H1 (cell line): Measurements from ENCODE around the gene GLTPD2. TPM values are rescaled to one million over a fixed set of nuclear protein-coding genes. Genes with fewer than 3 reads are reported as not detected.
A peak's percentile ranks its signal among the peaks of the same experiment; 100 is the strongest.

Experiments
- CTCF ChIA-PET: fragments of 300-600 bp; sonication (Branson Sonifier 250); formaldehyde crosslinking; loops from one replicate; lab custom pipeline; 2021; ENCODE audit not compliant: partially characterized antibody; lab: Charles Lee
- POLR2A ChIA-PET: fragments of 300-600 bp; sonication (Branson Sonifier 250); formaldehyde crosslinking; loops from one replicate; lab custom pipeline; 2021; ENCODE audit warnings: inconsistent platforms; ENCODE audit not compliant: partially characterized antibody; lab: Charles Lee
- DNase-seq, 2 experiments: peaks; one replicate each; pipeline versions ENCODE4 v3.0.0 to v3.0.0-alpha.2; 2010 to 2022; ENCODE audit warnings: low spot score in 2 of 2, low read depth in 1 of 2, mixed read lengths in 1 of 2
- FAIRE-seq: peaks from 2 replicates; lab custom pipeline; 2011; peaks lifted over from hg19 to GRCh38; lab: Jason Lieb, UNC
- H2AFZ ChIP-seq: 2 replicates; pipeline ENCODE4 v1.8.1; 2012; ENCODE audit warnings: low read length, inconsistent platforms
- H2AK5ac ChIP-seq: 2 replicates; pipeline ENCODE4 v1.6.1; 2013; ENCODE audit warnings: low read depth, low read length
- H2BK120ac ChIP-seq: replicated peaks from 2 replicates; pipeline ENCODE3; 2013; ENCODE audit warnings: low read depth, low read length, inconsistent platforms
- H2BK12ac ChIP-seq: 2 replicates; pipeline ENCODE4 v1.6.1; 2013; ENCODE audit warnings: low read depth, low read length
- H2BK15ac ChIP-seq: 2 replicates; pipeline ENCODE4 v1.6.1; 2013; ENCODE audit warnings: low read length
- H2BK20ac ChIP-seq: 2 replicates; pipeline ENCODE4 v1.6.1; 2013; ENCODE audit warnings: low read length
- H2BK5ac ChIP-seq: 2 replicates; pipeline ENCODE4 v1.6.1; 2013; ENCODE audit warnings: low read depth, low read length
- H3K14ac ChIP-seq: 2 replicates; pipeline ENCODE4 v1.6.1; 2013; ENCODE audit warnings: inconsistent platforms; ENCODE audit not compliant: insufficient read length
- H3K18ac ChIP-seq: 2 replicates; pipeline ENCODE4 v1.6.1; 2013; ENCODE audit warnings: low read length; ENCODE audit errors: extremely low read depth
- H3K23ac ChIP-seq: 2 replicates; pipeline ENCODE4 v1.6.1; 2013; ENCODE audit warnings: inconsistent platforms; ENCODE audit not compliant: insufficient read length
- H3K23me2 ChIP-seq: 2 replicates; pipeline ENCODE4 v1.6.1; 2013; ENCODE audit warnings: low read depth, low read length
- H3K27ac ChIP-seq: 2 replicates; pipeline ENCODE4 v1.6.1; 2011; ENCODE audit warnings: low read depth, low read length, inconsistent platforms
- H3K27me3 ChIP-seq, 4 experiments: replicated peaks in 1 of 4; 1 replicate in 1 of 4; 2 replicates in 3 of 4; pipeline versions ENCODE4 v1.6.1 to v1.8.1; 2011 to 2013; ENCODE audit warnings: low read length in 3 of 4, mild to moderate bottlenecking in 3 of 4, inconsistent platforms in 2 of 4, mixed read lengths in 2 of 4, moderate library complexity in 1 of 4; ENCODE audit not compliant: control insufficient read depth in 3 of 4, insufficient read depth in 3 of 4; ENCODE audit errors: extremely low read depth in 1 of 4
- H3K36me3 ChIP-seq, 4 experiments: 2 replicates each; pipeline versions ENCODE4 v1.6.1 to v1.8.1; 2011 to 2013; ENCODE audit warnings: mild to moderate bottlenecking in 4 of 4, low read length in 3 of 4, moderate library complexity in 2 of 4, control low read depth in 1 of 4, inconsistent platforms in 1 of 4; ENCODE audit not compliant: insufficient read depth in 4 of 4, control insufficient read depth in 2 of 4
- H3K4ac ChIP-seq: replicated peaks from 2 replicates; pipeline ENCODE3; 2013; ENCODE audit warnings: low read length, low read depth, mixed read lengths, inconsistent platforms; ENCODE audit not compliant: insufficient read length
- H3K4me1 ChIP-seq, 4 experiments: replicated peaks in 1 of 4; 1 replicate in 1 of 4; 2 replicates in 3 of 4; pipeline versions ENCODE4 v1.6.1 to v1.8.1; 2011 to 2013; ENCODE audit warnings: low read length in 3 of 4, inconsistent platforms in 2 of 4, mixed read lengths in 1 of 4; ENCODE audit not compliant: insufficient read depth in 4 of 4, control insufficient read depth in 3 of 4
- H3K4me2 ChIP-seq, 2 experiments: 2 replicates each; pipeline versions ENCODE4 v1.6.1 to v1.8.1; 2011 to 2013; ENCODE audit warnings: low read depth in 2 of 2, low read length in 2 of 2, control low read depth in 1 of 2, inconsistent platforms in 1 of 2, mild to moderate bottlenecking in 1 of 2; ENCODE audit not compliant: insufficient read depth in 1 of 2
- H3K4me3 ChIP-seq, 4 experiments: fragments of 200-600, 300-600 bp in 1 of 4; sonication (generic), shearing (Covaris generic), sonication (Bioruptor Twin) in 1 of 4; 2 replicates each; pipeline versions ENCODE4 v1.5.1 to v1.8.1; 2011 to 2016; ENCODE audit warnings: low read length in 4 of 4, low read depth in 3 of 4, control low read depth in 2 of 4, inconsistent platforms in 2 of 4, mild to moderate bottlenecking in 2 of 4, mixed read lengths in 1 of 4, moderate library complexity in 1 of 4; ENCODE audit not compliant: insufficient read depth in 2 of 4; ENCODE audit errors: extremely low read depth in 1 of 4
- H3K56ac ChIP-seq: replicated peaks from 2 replicates; pipeline ENCODE3; 2013; ENCODE audit warnings: low read depth, mild to moderate bottlenecking, mixed read lengths, low read length, inconsistent platforms; ENCODE audit not compliant: insufficient read length
- H3K79me1 ChIP-seq: 2 replicates; pipeline ENCODE4 v1.6.1; 2013; ENCODE audit warnings: low read depth, low read length, control low read depth
- H3K79me2 ChIP-seq, 2 experiments: 2 replicates each; pipeline versions ENCODE4 v1.6.1 to v1.8.1; 2012 to 2013; ENCODE audit warnings: low read length in 2 of 2, mild to moderate bottlenecking in 2 of 2, inconsistent platforms in 1 of 2; ENCODE audit not compliant: insufficient read depth in 2 of 2, control insufficient read depth in 1 of 2
- H3K9ac ChIP-seq, 4 experiments: replicated peaks in 1 of 4; 1 replicate in 1 of 4; 2 replicates in 3 of 4; pipeline versions ENCODE4 v1.6.1 to v1.8.1; 2011 to 2013; ENCODE audit warnings: low read depth in 3 of 4, low read length in 3 of 4, control low read depth in 2 of 4, mild to moderate bottlenecking in 2 of 4, moderate library complexity in 2 of 4, inconsistent platforms in 1 of 4; ENCODE audit errors: extremely low read depth in 1 of 4
- H3K9me3 ChIP-seq, 2 experiments: 2 replicates each; pipeline versions ENCODE4 v1.6.1 to v1.8.1; 2012 to 2013; ENCODE audit warnings: mild to moderate bottlenecking in 2 of 2, moderate library complexity in 2 of 2, control low read depth in 1 of 2, inconsistent platforms in 1 of 2, low read depth in 1 of 2, low read length in 1 of 2, mixed read lengths in 1 of 2; ENCODE audit not compliant: insufficient read depth in 2 of 2
- H4K20me1 ChIP-seq, 2 experiments: replicated peaks in 1 of 2; 2 replicates each; pipeline versions ENCODE3 to v1.8.1; 2011 to 2013; ENCODE audit warnings: inconsistent platforms in 2 of 2, low read length in 2 of 2, mild to moderate bottlenecking in 1 of 2; ENCODE audit not compliant: insufficient read depth in 2 of 2, control insufficient read depth in 1 of 2
- H4K5ac ChIP-seq: 2 replicates; pipeline ENCODE4 v1.6.1; 2013; ENCODE audit warnings: low read length, low read depth, mixed read lengths, inconsistent platforms; ENCODE audit not compliant: insufficient read length
- H4K8ac ChIP-seq: 2 replicates; pipeline ENCODE4 v1.8.0; 2013; ENCODE audit warnings: mild to moderate bottlenecking, moderate library complexity, low read length, inconsistent platforms; ENCODE audit not compliant: insufficient read depth; ENCODE audit errors: extremely low read depth
- H4K91ac ChIP-seq: replicated peaks from 2 replicates; pipeline ENCODE3; 2013; ENCODE audit warnings: low read length, mixed read lengths, inconsistent platforms; ENCODE audit not compliant: insufficient read length
- CREB1 ChIP-seq: IDR thresholded peaks from 2 replicates; pipeline ENCODE4 v1.6.1; 2012; ENCODE audit warnings: inconsistent platforms
- KDM4A ChIP-seq: IDR thresholded peaks from one replicate; pipeline ENCODE4 v1.7.1; 2012; ENCODE audit warnings: low read depth, mild to moderate bottlenecking, moderate library complexity, low read length, inconsistent platforms; ENCODE audit not compliant: severe bottlenecking
- MAFK ChIP-seq: IDR thresholded peaks from 2 replicates; pipeline ENCODE4 v1.6.1; 2012; ENCODE audit warnings: low read depth, mild to moderate bottlenecking, improper control_type of control experiment, low read length
- PHF8 ChIP-seq: fragments of 200-600 bp; sonication (generic); conservative IDR thresholded peaks from 2 replicates; pipeline ENCODE4 v1.7.1; 2012; ENCODE audit warnings: low read depth, mild to moderate bottlenecking, inconsistent platforms, low read length, moderate library complexity
- POLR2A ChIP-seq, 2 experiments: IDR thresholded peaks; 1 replicate in 1 of 2; 2 replicates in 1 of 2; pipeline ENCODE4 v1.6.1; 2011; ENCODE audit warnings: low read depth in 2 of 2, low read length in 2 of 2, mild to moderate bottlenecking in 2 of 2; ENCODE audit errors: control extremely low read depth in 1 of 2
- RAD21 ChIP-seq, 2 experiments: IDR thresholded peaks in 1 of 2; conservative IDR thresholded peaks in 1 of 2; 2 replicates each; pipeline ENCODE4 v1.6.1; 2011; ENCODE audit warnings: low read depth in 2 of 2, low read length in 2 of 2, improper control_type of control experiment in 1 of 2, inconsistent platforms in 1 of 2, mild to moderate bottlenecking in 1 of 2, moderate library complexity in 1 of 2
- SP2 ChIP-seq: IDR thresholded peaks from 2 replicates; pipeline ENCODE4 v1.6.1; 2012; ENCODE audit warnings: mild to moderate bottlenecking, low read length, inconsistent platforms
- TAF1 ChIP-seq: IDR thresholded peaks from 2 replicates; pipeline ENCODE4 v1.6.1; 2011; ENCODE audit warnings: mild to moderate bottlenecking, low read depth, low read length
- WGBS, 2 experiments: shearing (Covaris generic) in 1 of 2; methylation state at CpG; one replicate each; pipeline versions ENCODE4 v1.1.6 to v1.1.7; 2013 to 2015; ENCODE audit warnings: low lambda C conversion rate in 2 of 2, mixed read lengths in 2 of 2, inconsistent platforms in 1 of 2, low coverage in 1 of 2, missing lambda C conversion rate in 1 of 2; ENCODE audit not compliant: insufficient replicate concordance in 2 of 2, insufficient coverage in 1 of 2, insufficient read length in 1 of 2; ENCODE audit errors: extremely low coverage in 1 of 2, missing lambda C conversion rate in 1 of 2; 5-methylcytosine and 5-hydroxymethylcytosine counted together
- polyA plus RNA-seq, 7 experiments: library from polyadenylated mRNA; depleted of rRNA in 3 of 7; stranded (reverse) in 5 of 7; unstranded in 2 of 7; fragments of >200 nt in 5 of 7; fragments of 200-250 nt in 2 of 7; gene quantifications; 1 replicate in 5 of 7; 2 replicates in 1 of 7; 4 replicates in 1 of 7; pipeline versions ENCODE4 v1.2.1 to v1.2.3, GENCODE V29; 2011 to 2013; ENCODE audit warnings: missing spikeins in 2 of 7, mixed read lengths in 2 of 7
- total RNA-seq: library from RNA; stranded (reverse); fragmentation: NEBNext Ultra II Directional; extraction: Animal tissue kit (Norgen Biotek cat#: 25700); gene quantifications from 2 replicates; pipeline ENCODE4 v1.2.1, GENCODE V29; 2021
- TF ChIP-seq, protein P1 (sequence below): IDR thresholded peaks from 2 replicates; pipeline ENCODE4 v1.6.1; 2011; ENCODE audit warnings: low read depth, mild to moderate bottlenecking, low read length; ENCODE audit not compliant: insufficient read depth
- TF ChIP-seq, protein P2 (sequence below): IDR thresholded peaks from 2 replicates; pipeline ENCODE4 v1.6.1; 2012; ENCODE audit warnings: inconsistent platforms

Gene GLTPD2
- total and polyA plus RNA-seq, 2 of the 8 experiments (the other 6 are each of a cell fraction or from before 2014, with no cell fraction given): not detected

DNA sequence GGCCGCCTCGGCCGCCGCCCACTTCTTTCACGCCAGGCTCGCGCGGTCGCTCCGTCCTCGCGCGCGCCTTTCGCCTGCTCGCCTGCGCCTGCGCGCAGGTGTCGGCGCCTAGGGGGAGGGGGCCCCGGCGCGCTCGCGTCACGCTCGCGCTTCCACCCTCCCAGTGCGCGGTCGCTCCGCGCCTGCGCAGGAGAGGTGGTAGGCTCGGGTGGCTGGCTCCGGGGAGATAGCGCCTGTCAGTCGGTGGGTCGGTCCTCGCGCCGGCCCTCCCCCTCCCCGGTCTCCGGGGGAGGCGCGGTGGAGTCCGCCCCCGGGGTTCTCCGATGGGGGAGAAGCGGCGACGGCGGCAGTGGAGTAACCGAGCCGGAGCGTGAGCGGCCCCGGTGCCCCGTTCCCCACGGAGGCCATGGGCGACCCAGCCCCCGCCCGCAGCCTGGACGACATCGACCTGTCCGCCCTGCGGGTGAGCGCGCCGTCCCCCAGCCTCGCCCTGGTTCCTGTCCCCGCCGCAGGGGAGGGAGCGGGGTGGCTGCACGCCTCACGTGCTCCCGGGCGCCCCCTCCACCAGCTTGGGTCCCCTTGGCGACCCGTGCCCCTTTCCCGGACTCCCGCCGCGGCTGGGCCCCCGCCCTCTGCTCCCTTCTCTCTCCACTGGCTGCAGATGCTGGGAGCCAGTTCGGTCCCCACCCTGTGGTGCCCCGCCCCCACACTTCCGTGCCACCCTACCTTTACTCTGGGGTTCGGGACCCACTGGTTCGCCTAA, 44.6 kb downstream of the GLTPD2 start, which contains the start of gene MINK1:
Gene MINK1 (plus strand): TSS at position 163 of the 763 bp plus-strand sequence. CDS start 244 bp downstream, at position 407.
- Histone ChIP-seq H3K9me3 (no peaks in the 10 kb centered on the region), H4K5ac (peak within 1 kb of the TSS; percentile 83), H3K4me1 (peaks cover 0 to 7% (median 6%) of the 10 kb centered on the region in 4 experiments; a peak in 5 of 7 replicates), H2BK120ac (no peak within 1 kb of the TSS), H3K4ac (peak within 1 kb of the TSS; percentile 69), H3K4me2 (peak within 1 kb of the TSS; percentile 89 to 99), H3K36me3 (peaks cover 0 to 7% (median under 1%) of the 10 kb centered on the region in 4 experiments; a peak in 1 of 8 replicates), H2BK20ac (no peak within 1 kb of the TSS), H3K23me2 (peaks cover 6% of the 10 kb centered on the region), H2BK12ac (peak within 1 kb of the TSS; percentile 78; the same call in 1 of the 2 replicates), H4K20me1 (peaks cover 0 to 4% of the 10 kb centered on the region in 2 experiments), H3K23ac (no peak within 1 kb of the TSS), H3K4me3 (peak within 1 kb of the TSS; percentile 64 to 85 (median 72)), H3K9ac (peak within 1 kb of the TSS in 3 of 4 experiments; percentile 45 to 64 (median 56); a peak in 6 of 7 replicates), H3K79me2 (peaks cover 0 to 45% of the 10 kb centered on the region in 2 experiments; a peak in 3 of 4 replicates), H3K27me3 (no peaks in the 10 kb centered on the region), H3K56ac (peak within 1 kb of the TSS; percentile 82), H4K91ac (peak within 1 kb of the TSS; percentile 75), H2BK15ac (no peak within 1 kb of the TSS), H3K18ac (peak within 1 kb of the TSS; percentile 71), H2BK5ac (peak within 1 kb of the TSS; percentile 61), H4K8ac (peak within 1 kb of the TSS; percentile 91), H3K27ac (no peak within 1 kb of the TSS), H3K79me1 (peaks cover 4% of the 10 kb centered on the region), H3K14ac (no peak within 1 kb of the TSS), H2AFZ (no peak within 1 kb of the TSS; the same call in 1 of the 2 replicates), H2AK5ac (no peak within 1 kb of the TSS)
- FAIRE-seq (no peak), DNase-seq (peak; percentile 64 to 84)
- CTCF ChIA-PET: interaction anchor here (0.9 to 1.9 kb wide), 7 partner anchors 8 to 49 kb away, joined by 3 to 5 read pairs (median 3); no protein-coding TSS in a partner anchor
- POLR2A ChIA-PET: interaction anchor here (0.8 to 1.4 kb wide), 7 partner anchors 11 to 124 kb away, joined by 3 to 4 read pairs (median 3); partner anchors contain the start of genes PFN1 and PLD2
- 1% methylated on average over 34 of the region's 91 CpGs; no CpG with 5 or more reads in 1 of the 2 experiments for WGBS, 2 experiments
- TF ChIP-seq KDM4A: peak; percentile 91
- no peak for TF ChIP-seq RAD21 (IDR thresholded peaks at IDR 0.05 in 1 of 2, conservative IDR thresholded peaks at IDR 0.05 in 1 of 2; ENCODE audit: low read depth in 2 of 2, low read length in 2 of 2)
- TF ChIP-seq CREB1: peak; percentile 60; the same call in 1 of the 2 replicates
- TF ChIP-seq, protein P1, sequence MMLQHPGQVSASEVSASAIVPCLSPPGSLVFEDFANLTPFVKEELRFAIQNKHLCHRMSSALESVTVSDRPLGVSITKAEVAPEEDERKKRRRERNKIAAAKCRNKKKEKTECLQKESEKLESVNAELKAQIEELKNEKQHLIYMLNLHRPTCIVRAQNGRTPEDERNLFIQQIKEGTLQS: 0 out of 2 replicates have a peak, but pooled peaks have one; percentile 28
- TF ChIP-seq MAFK: no peak
- no peak for TF ChIP-seq PHF8
- TF ChIP-seq TAF1: no peak
- peak in 1 of 2 experiments; percentile 61; a peak in 2 of 3 replicates for TF ChIP-seq POLR2A (IDR thresholded peaks at IDR 0.05; ENCODE audit: control extremely low read depth in 1 of 2, low read depth in 2 of 2, low read length in 2 of 2)
- TF ChIP-seq, protein P2, sequence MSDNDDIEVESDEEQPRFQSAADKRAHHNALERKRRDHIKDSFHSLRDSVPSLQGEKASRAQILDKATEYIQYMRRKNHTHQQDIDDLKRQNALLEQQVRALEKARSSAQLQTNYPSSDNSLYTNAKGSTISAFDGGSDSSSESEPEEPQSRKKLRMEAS: peak; percentile 45
- TF ChIP-seq SP2: no peak
